ENCODE measurements around the gene NAA10. TPM values are rescaled to one million over a fixed set of nuclear protein-coding genes. Genes with fewer than 3 reads are reported as not detected.

The NAA10 gene
- polyA plus RNA-seq, 1 donor from 2014 or later = 117 TPM

DNA sequence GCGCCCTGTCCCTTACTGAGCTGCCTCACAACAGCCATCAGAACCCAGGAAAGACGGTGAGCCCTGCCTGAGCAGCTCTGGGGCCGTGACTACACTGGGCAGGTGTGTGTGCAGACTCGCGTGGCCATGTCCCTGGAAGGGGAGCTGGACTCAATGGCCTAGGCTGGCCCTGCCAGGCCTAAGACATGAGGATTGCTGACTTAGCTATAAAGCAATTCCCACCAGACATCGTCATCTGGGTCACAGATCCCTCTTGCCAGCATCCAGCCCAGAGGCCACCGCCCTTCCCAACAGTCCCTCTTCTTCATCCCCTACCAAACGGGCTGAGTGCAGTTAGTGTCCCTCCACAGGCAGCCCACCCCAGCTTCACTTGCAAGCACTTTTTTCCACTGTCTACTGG, 3.7 kb downstream of the NAA10 start:
- Histone ChIP-seq H3K27me3 (ENCODE audit: insufficient read depth, low read depth, low read length) (no peaks in the 10 kb centered on the region), H2AFZ (ENCODE audit: low read depth, low read length) (no peak overlapping the region), H3K36me3 (ENCODE audit: insufficient read depth, low read length) (no peaks in the 10 kb centered on the region)

GRCh38 chrX:153930011-153930910, 4.6 kb downstream of the NAA10 start:
- Histone ChIP-seq H3F3A (ENCODE audit: insufficient read depth, low read length, poor library complexity, severe bottlenecking) (no peaks in the 10 kb centered on the region), H3K27ac (ENCODE audit: low read length) (no peak overlapping the region), H4K20me1 (ENCODE audit: insufficient read depth) (no peaks in the 10 kb centered on the region), H2AFZ (ENCODE audit: low read depth, low read length) (no peak overlapping the region), H3K9me3 (ENCODE audit: low read length) (no peaks in the 10 kb centered on the region), H3K4me3 (ENCODE audit: low read length) (no peak overlapping the region), H3K9me2 (ENCODE audit: insufficient read depth, low read length) (no peaks in the 10 kb centered on the region), H3K4me2 (ENCODE audit: low read length) (no peak overlapping the region), H3K36me3 (ENCODE audit: insufficient read depth, low read length) (no peaks in the 10 kb centered on the region), H3K9ac (ENCODE audit: low read length) (no peak overlapping the region), H3K79me2 (replicated peaks; ENCODE audit: insufficient read depth, low read length) (no peaks in the 10 kb centered on the region), H3K27me3 (ENCODE audit: insufficient read depth, low read depth, low read length) (no peaks in the 10 kb centered on the region)
- TF ChIP-seq MXI1 (conservative IDR thresholded peaks at IDR 0.05; ENCODE audit: poor library complexity, severe bottlenecking) (no peak), REST (IDR thresholded peaks at IDR 0.05; ENCODE audit: borderline replicate concordance) (no peak), EZH2 (IDR thresholded peaks at IDR 0.05; ENCODE audit: borderline replicate concordance, insufficient read depth, low read length, poor library complexity, severe bottlenecking) (no peak), RAD21 (conservative IDR thresholded peaks at IDR 0.05) (no peak), EP300 (conservative IDR thresholded peaks at IDR 0.05; ENCODE audit: poor library complexity, severe bottlenecking) (no peak), POLR2AphosphoS5 (IDR thresholded peaks at IDR 0.05) (no peak)

More for the DNA sequence above, 3.7 kb downstream of the NAA10 start:
- H3K9ac ChIP-seq (ENCODE audit: low read length) = no peak overlapping the region
- no peak overlapping the region for H3K4me2 ChIP-seq (ENCODE audit: low read length)
- H3F3A ChIP-seq (ENCODE audit: insufficient read depth, low read length, poor library complexity, severe bottlenecking) = no peaks in the 10 kb centered on the region
- H3K9me2 ChIP-seq (ENCODE audit: insufficient read depth, low read length) = no peaks in the 10 kb centered on the region
- no peaks in the 10 kb centered on the region for H3K9me3 ChIP-seq (ENCODE audit: low read length)
- H3K79me2 ChIP-seq (replicated peaks; ENCODE audit: insufficient read depth, low read length) = no peaks in the 10 kb centered on the region
- H4K20me1 ChIP-seq (ENCODE audit: insufficient read depth) = no peaks in the 10 kb centered on the region
- no peak overlapping the region for H3K27ac ChIP-seq (ENCODE audit: low read length)
- no peak overlapping the region for H3K4me3 ChIP-seq (ENCODE audit: low read length)
- TF ChIP-seq SMC3 (conservative IDR thresholded peaks at IDR 0.05; ENCODE audit: poor library complexity) = no peak
- no peak for TF ChIP-seq MXI1 (conservative IDR thresholded peaks at IDR 0.05; ENCODE audit: poor library complexity, severe bottlenecking)
- TF ChIP-seq RAD21 (conservative IDR thresholded peaks at IDR 0.05) = no peak
- no peak for TF ChIP-seq REST (IDR thresholded peaks at IDR 0.05; ENCODE audit: borderline replicate concordance)
